Osteoblast (primary cell): Measurements from ENCODE around the gene RNASET2. TPM values are rescaled to one million over a fixed set of nuclear protein-coding genes. Genes with fewer than 3 reads are reported as not detected.

ENCODE experiments used
- DNase-seq: peaks from one replicate; pipeline ENCODE4 v3.0.0; 2011; ENCODE audit warnings: low spot score, mixed read lengths; ENCODE audit not compliant: insufficient read length; ENCODE audit errors: missing footprints
- H2AFZ ChIP-seq: 2 replicates; pipeline ENCODE4 v1.6.0; 2011; ENCODE audit warnings: mild to moderate bottlenecking, low read length
- H3K27ac ChIP-seq: 2 replicates; pipeline ENCODE4 v1.5.1; 2011; ENCODE audit warnings: mild to moderate bottlenecking, low read depth, low read length, moderate library complexity
- H3K27me3 ChIP-seq: 2 replicates; pipeline ENCODE4 v1.6.0; 2012; ENCODE audit warnings: mild to moderate bottlenecking, control low read depth, inconsistent platforms, low read length, moderate library complexity; ENCODE audit not compliant: insufficient read depth
- H3K36me3 ChIP-seq: 2 replicates; pipeline ENCODE4 v1.5.1; 2011; ENCODE audit warnings: mild to moderate bottlenecking, low read length, control low read depth, moderate library complexity; ENCODE audit not compliant: insufficient read depth
- H3K4me1 ChIP-seq: 2 replicates; pipeline ENCODE4 v1.5.1; 2011; ENCODE audit warnings: mild to moderate bottlenecking, low read length, control low read depth, moderate library complexity; ENCODE audit not compliant: insufficient read depth
- H3K4me2 ChIP-seq: 2 replicates; pipeline ENCODE4 v1.6.0; 2011; ENCODE audit warnings: mild to moderate bottlenecking, low read length; ENCODE audit not compliant: insufficient read depth
- H3K4me3 ChIP-seq: fragments of 200-600 bp; sonication (generic); 3 replicates; pipeline ENCODE4 v1.5.1; 2012; ENCODE audit warnings: mild to moderate bottlenecking, low read length, inconsistent platforms; ENCODE audit not compliant: insufficient read depth
- H3K79me2 ChIP-seq: 2 replicates; pipeline ENCODE4 v1.6.0; 2012; ENCODE audit warnings: mild to moderate bottlenecking, low read length, control low read depth, inconsistent platforms; ENCODE audit not compliant: insufficient read depth
- H3K9me3 ChIP-seq: 2 replicates; pipeline ENCODE4 v1.5.1; 2011; ENCODE audit warnings: low read depth, low read length, control low read depth
- H4K20me1 ChIP-seq: 2 replicates; pipeline ENCODE4 v1.6.0; 2012; ENCODE audit warnings: mild to moderate bottlenecking, low read length, control low read depth; ENCODE audit not compliant: insufficient read depth
- CTCF ChIP-seq: IDR thresholded peaks from 2 replicates; pipeline ENCODE4 v1.5.1; 2011; ENCODE audit warnings: mild to moderate bottlenecking, low read depth, low read length, moderate library complexity; ENCODE audit errors: extremely low read depth
- total RNA-seq: library from RNA; depleted of rRNA; stranded (reverse); fragments of >200 nt; gene quantifications from 2 replicates; pipeline ENCODE4 v1.2.3, GENCODE V29; 2012

Gene RNASET2
- total RNA-seq, 1 donor: 47.8 TPM

GRCh38 chr6:166930354-166930891, 25.9 kb downstream of the RNASET2 start:
- no peaks in the 10 kb centered on the region for H3K27me3 ChIP-seq
- H3K9me3 ChIP-seq: no peaks in the 10 kb centered on the region
- no peaks in the 10 kb centered on the region for H4K20me1 ChIP-seq
- H3K4me1 ChIP-seq: no peaks in the 10 kb centered on the region
- DNase-seq: no peak
- H2AFZ ChIP-seq: no peak overlapping the region
- TF ChIP-seq CTCF: no peak
- H3K4me2 ChIP-seq: no peak overlapping the region
- no peak overlapping the region for H3K4me3 ChIP-seq
- H3K36me3 ChIP-seq: no peaks in the 10 kb centered on the region
- H3K27ac ChIP-seq: no peak overlapping the region
- H3K79me2 ChIP-seq: no peaks in the 10 kb centered on the region

- no peaks in the 10 kb centered on the region for H3K4me1 ChIP-seq
- no peak overlapping the region for H2AFZ ChIP-seq
- no peak overlapping the region for H3K4me2 ChIP-seq
- no peak for TF ChIP-seq CTCF
- no peaks in the 10 kb centered on the region for H3K79me2 ChIP-seq
- H3K27me3 ChIP-seq: no peaks in the 10 kb centered on the region
- no peak for DNase-seq
- no peak overlapping the region for H3K4me3 ChIP-seq
- no peaks in the 10 kb centered on the region for H4K20me1 ChIP-seq
- no peaks in the 10 kb centered on the region for H3K9me3 ChIP-seq
- no peaks in the 10 kb centered on the region for H3K36me3 ChIP-seq
- H3K27ac ChIP-seq: no peak overlapping the region
Measured at GRCh38 chr6:166929542-166930189, 26.7 kb downstream of the RNASET2 start.

GRCh38 chr6:166928644-166929541, 27.5 kb downstream of the RNASET2 start:
- DNase-seq: no peak
- Histone ChIP-seq H3K79me2 (no peaks in the 10 kb centered on the region), H3K4me2 (no peak overlapping the region), H3K36me3 (no peaks in the 10 kb centered on the region), H3K4me1 (no peaks in the 10 kb centered on the region), H3K27ac (no peak overlapping the region), H3K27me3 (no peaks in the 10 kb centered on the region), H4K20me1 (no peaks in the 10 kb centered on the region), H3K4me3 (no peak overlapping the region), H3K9me3 (no peaks in the 10 kb centered on the region), H2AFZ (no peak overlapping the region)
- TF ChIP-seq CTCF: no peak

GRCh38 chr6:166927935-166928643, 28.3 kb downstream of the RNASET2 start:
- Histone ChIP-seq H2AFZ (no peak overlapping the region), H3K36me3 (no peaks in the 10 kb centered on the region), H3K79me2 (no peaks in the 10 kb centered on the region), H3K4me3 (no peak overlapping the region), H3K9me3 (no peaks in the 10 kb centered on the region), H3K4me2 (no peak overlapping the region), H4K20me1 (no peaks in the 10 kb centered on the region), H3K27ac (no peak overlapping the region), H3K27me3 (no peaks in the 10 kb centered on the region), H3K4me1 (no peaks in the 10 kb centered on the region)
- no peak for DNase-seq
- no peak for TF ChIP-seq CTCF
